ENCODE measurements around the gene DHCR24.
A peak's percentile ranks its signal among the peaks of the same experiment; 100 is the strongest.

DHCR24 gene

DNA sequence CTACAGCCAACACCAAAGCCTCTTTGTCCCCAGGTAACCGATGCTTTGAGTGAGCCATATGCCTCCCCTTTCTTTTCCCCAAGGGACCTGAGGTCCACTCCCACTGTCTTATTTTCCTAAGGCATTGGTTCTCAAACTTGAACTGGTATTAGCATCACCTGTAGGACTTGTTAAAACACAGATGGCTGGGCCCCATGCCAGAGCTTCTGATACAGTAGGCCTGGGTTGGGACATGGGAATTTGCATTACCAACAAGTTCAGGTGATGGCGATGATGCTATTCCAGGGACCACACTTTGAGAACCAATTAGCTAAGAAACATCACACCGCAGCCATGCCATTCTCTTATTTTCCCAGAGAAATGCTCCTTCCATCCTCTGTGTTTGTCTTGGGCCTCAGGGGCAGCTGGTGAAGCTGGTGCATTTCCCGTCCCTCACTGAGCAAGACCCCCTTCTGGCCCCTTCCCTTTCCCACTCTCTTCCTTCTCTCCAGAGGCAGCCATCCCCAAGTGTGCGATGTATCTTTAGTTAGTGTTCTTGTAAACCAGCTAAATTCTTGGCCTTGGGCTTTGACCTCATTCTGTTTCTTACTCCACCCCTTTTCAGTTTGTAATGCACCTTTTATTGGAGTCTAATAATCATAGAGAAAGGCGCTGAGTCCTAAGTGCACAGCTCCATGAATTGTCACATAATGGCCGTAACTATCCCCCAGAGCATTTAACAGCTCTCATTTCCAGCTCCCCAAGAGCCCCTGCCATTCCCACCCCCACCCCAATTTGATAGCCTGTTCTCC lies 71.7 kb downstream of the DHCR24 start:
- no peak for DNase-seq

DNA sequence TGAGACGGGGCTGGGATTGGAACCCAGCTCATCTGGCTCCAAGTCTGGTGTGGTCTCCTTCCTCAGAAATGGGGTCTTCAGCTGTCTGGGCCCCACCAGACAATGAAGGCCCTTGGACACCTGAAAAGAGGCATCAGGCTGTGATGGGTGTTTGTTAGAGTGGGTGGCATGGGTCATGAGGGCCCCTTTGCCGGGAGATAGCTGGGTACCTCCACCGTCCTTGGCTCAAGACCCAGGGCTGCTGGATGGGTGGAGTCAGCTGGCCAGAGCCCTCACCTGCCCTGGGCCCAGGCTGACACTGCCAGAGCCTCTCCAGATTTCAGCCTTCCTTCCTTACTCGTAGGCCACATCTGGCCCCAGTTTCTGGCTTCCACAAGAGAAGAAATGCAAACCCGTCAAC lies 72.4 kb downstream of the DHCR24 start:
- no peak for DNase-seq

DNA sequence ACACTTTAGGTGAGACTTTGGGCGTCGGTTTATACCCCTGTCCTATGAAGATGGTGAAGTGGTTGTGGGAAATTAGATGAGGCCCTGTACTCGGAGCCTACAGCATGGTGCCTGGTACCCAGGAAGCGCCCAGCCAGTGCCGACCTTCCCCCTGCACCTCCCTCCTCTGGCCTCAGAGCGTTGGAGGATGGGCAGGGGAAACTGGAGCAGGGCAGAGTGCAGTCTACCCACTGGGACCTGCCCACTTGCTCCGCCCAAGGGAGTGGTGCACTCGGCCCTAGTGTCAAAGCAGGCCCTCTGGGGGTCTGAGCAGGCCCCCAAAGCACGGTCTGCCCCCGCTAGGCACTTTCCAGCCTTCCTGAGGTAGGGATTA lies 72.9 kb downstream of the DHCR24 start:
- no peak for DNase-seq

DNA sequence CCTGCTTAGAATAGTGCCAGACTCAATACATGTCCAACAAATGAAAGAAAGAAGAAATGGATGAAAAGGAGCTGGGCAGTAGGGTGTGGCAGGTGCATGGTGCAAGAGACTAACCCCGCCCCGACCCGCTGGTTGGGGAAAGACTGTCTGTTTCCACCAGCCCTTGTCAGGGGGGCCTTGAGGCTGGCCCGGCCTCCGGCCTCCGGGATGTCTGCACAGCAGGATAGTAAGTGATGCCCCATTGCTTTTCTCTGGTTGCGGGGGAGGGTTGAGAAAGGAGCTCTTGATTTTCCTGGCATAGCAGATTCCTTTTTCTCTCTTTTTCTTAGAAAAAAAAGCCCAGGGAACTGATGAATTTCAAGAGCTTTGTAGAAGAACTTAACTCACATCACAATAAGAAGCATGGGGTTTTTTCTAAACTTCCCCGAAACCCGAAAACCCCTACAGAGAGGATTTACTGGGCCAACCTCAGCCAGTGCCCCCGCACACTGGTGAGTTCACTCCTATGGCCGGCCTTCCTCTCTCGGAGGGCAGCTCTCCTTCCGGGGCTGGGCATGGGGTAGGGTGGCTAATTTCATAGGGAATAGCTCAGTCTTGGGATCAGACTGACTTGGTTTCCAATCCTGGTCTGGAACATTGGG lies 73.4 kb downstream of the DHCR24 start:
- DNase-seq = no peak

DNA sequence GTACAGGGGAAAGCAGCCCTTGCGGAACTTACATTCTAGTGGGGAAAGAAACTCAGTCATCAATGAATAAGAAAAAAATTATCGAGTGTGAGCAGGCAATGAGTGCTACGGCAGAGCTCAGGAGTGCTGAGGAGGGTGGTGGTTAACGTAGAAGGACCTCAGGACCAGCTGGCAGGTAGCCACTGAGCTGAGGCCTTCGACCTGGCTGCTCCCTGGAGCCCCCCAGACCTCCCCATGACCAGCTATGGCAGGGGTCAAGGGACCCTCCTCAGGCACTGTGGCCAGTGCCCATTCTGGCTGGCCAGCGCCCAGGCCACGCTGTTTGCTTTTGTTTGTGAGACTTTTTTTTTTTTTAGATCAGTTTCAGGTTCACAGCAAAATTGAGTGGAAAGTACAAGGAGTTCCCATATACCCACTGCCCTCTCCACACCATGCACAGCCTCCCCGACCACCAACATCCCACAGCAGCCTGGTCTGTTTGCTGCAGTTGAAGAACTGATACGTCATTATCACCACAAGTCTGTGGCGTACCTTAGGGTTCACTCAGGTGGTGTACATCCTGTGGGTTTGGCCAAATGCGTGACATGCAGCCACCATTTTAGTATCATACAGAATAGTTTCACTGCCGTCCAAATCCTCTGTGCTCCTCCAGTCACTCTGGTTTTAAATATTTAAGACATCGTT lies 74.1 kb downstream of the DHCR24 start:
- no peak for DNase-seq

DNA sequence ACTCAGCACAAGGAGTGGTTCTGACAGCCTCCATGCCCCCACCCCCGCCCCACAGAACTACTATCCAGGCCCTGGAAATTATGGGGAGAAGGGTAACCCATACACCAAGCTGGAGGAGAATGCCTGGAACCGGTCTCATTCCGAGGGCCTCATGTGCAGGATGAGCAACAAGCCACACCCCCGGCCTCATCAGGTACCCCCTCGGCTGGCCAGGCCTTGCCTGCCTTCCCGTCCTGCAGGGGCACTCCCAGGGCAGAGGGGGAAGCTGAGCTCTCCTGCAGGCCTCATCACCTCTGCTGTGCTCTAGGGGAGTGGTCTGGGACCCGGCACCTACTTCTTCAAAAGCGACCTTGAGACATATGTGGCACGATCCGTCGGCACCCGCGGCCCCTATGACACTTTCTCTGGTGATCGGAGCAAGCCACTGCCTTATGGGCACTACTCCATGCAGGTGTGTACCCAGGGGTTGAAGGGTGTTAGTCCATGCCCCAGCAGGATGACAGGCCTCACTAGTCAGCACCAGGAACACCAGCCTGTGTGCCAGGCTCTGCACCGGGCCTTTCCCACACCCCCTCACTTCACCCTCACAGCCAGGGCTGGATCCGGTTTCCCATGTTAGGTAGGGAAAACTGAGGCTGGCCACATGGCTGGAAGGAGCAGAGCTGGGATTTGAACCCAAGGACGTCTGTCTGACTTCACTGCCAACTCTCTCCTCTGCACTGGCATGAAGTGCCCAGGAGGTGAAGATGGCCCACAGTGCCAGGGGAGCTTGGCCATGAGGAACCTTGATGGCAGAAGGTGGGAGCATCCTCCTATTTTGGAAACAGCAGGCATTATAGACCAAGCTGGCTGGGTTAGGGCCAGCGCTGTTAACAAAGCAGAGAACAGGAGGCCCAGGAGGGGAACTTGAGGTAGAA lies 75.0 kb downstream of the DHCR24 start:
- no peak for DNase-seq

DNA sequence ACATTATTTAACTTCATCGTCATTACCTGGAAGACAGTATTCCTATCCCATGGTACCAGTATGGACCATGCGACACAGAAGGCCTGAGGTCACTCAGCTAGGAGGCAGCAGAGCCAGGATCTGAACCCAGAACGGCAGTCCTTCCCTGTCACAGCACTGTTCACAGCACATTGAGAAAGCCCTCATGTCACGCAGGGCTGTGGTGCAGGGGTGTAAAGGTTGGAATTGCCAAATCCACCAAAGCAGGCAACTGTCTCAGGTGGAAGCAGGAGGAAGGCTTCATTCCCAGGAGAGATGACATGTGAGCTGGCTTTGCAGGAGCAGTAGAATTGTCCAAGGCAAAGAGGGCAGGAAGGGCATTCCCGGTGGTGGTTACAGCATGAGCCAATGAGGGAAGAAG lies 75.9 kb downstream of the DHCR24 start:
- no peak for DNase-seq

DNA sequence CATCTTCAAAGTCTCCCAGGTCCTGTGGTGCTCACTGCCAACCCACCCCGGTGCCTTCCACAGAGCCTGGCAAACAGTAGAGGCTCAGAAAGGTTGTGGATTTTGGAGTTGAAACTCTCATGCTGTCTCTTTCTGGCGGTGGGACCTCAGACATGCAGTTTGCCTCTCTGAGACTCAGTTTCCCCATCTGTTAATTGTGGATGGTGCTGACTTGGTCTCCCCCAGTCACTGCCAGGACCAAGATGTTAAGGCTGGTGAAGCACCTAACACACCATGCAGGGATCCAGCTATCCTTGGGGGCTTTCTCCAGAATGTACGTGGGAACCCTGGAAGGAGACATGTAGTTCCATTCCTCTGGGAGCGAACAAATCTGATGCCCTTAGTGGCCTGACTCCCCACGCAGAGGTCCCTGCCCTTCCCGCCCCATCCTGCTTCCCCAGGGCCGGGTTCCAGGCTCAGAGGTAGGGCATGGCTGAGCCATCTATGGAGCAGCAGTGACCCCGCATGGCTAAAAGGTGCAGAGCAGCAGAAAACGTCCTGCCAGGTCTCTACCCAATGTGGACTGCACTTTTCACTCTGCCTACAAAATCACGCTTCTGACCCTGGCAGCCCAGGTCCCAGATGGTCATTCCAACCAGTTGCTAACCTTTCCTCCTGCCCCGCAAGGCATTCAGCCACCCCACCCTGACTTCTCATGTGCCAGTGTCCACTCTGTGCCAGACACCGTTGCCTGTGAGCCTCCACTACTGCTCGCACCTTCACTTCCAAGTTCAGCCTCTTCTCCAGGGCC lies 76.6 kb downstream of the DHCR24 start:
- peak; percentile 67 for DNase-seq

DNA sequence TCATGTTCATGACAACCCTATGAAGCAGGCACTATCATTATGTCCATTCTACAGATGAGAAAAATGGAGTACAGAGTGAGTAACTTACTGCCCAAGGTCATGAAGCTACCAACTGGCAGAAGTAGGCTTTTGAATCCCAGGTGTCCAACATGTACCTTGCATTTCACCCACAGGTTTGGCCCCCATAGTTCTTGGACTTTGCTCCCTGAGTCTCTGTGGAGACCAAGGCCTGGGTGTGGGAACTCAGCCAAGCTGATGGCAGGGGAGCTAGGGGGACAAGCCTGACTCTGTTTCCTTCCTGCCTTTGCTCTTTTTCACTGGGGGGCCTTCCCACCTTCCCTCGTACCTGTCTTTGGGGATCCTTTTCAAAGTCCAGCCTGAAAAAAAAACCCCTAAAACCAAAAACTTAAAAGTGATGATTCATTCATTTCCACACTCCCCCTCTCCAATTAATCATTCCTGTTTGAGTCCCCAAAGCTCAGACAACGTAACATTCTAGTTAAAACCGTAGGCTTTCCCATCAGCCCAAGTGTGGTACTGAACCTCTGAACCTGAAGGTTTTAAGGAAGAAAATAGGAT lies 77.4 kb downstream of the DHCR24 start:
- no peak for DNase-seq

DNA sequence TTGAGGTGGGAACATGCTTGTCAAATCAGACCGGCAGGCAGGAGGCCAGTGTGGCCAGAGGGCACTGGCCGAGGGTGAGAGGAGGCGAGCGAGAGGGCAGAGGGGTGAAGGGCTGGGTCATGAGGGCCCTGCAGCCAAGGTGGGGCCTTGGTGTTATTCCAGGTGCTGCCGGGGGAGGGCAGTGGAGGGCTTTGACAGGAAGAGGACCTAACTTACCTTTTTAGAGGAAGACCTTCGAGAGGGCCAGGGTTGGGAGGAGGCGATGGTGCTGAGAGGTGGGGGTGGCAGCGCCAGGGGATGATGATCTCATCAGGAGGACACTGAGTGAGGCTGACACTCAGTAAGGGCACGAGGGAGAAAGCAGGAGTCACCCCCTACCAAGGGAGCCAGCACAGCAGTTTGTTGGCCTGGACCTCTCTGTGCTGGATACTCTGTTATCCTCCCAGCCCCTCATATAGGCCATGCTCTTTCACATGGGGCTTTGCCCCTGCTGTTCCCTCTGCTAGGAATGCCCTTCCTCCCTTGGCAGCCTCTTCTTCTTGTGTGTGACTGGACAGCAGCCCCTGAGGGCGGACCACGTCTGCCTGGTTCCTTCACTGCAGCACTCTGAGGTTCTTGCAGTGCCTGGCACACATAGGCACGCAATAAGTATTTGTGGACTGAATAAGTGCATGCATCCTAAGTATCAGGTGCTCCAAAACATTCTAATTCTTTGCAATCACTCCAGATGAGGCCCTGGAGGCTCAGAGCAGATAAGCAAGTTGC lies 78.4 kb downstream of the DHCR24 start:
- no peak for DNase-seq

DNA sequence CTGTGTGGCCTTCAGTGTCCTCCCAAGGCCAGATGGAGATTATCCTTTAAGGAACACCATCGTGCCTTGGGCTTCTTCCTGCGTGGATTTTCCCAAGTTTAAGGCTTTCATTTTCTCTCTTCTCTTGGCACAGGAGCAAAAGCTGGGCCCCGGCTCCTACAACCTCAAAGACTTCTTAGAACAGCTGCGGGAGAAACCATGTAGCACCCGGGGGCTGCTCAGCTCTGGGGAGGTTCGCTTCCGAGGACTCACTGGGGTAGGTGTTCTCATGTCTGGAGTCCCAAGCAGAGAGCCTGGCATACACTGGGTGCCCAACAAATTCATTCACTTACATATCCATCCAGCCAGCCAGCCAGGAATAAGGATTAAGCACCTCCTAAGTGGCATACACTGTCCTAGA lies 79.2 kb downstream of the DHCR24 start:
- DNase-seq = no peak

DNA sequence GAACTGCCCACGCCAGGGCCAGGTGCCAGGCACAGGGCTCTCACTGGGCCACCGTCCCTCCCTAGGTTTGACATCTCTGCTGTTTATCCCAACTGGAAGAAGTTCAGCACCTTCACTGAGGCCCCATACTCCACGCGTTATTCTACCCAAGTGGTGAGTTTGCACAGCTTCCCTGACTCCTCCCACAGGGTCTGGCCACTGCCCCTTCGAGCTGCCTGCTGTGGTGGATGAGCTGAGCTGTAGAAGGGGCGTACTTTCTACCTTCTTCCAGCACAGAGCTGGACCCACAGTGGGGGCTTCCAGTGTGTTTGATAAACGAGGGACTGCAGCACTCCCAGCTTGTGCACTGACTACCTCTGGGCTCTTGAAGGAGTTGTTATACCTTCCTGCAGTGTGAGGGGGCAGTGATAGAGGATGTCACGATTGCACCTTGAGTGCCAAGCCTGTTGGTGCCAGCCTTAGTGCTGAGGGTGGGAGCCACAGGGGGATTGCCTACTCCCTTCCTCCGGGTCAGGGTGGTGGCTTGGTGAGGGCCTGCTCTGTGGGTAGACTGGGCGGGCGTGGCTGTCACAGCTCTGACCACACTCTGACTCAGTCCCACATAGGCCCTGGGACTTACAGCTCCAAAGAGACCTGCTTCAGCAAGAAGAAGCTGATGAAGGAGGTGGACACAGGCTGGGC lies 79.9 kb downstream of the DHCR24 start:
- no peak for DNase-seq

DNA sequence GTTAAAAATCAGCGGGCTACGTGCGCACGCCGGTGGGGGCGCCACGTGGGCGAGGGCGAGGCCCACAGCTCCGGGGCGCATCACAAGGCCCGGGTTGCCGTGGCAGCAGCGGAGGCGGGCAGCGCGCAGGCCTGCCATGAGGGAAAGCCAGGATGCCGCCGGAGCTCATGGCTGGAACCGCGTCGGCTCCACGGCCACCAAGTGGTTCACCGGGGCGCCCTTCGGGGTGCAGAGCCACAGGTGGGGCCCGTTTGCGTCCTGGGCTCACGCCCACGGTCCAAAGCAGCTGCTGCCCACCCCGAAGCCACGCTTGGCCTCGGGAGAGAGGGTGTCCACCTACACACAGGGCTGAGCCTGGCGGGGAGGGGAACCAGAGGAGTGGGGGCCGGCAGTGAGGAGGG lies 81.0 kb downstream of the DHCR24 start:
- no peak for DNase-seq

DNA sequence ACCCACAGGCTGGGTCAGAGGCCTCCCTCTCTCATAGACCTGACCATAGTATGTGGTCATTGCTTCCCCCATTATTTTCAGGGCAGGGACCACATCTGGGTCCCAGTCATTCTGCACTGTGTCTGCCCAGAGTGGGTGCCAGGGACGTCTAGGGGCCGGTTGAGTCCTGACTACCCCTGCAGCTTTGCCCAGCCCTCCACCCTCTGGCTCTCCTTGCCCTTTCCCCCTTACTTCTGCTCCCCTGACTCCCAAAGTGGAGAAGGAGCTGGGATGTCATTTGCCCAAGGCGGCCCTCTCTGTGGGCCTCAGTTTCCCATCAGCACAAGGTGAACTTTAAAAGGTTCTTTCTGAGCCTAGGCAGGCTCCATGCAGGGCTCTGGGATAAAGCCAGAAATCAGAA lies 81.5 kb downstream of the DHCR24 start:
- no peak for DNase-seq

DNA sequence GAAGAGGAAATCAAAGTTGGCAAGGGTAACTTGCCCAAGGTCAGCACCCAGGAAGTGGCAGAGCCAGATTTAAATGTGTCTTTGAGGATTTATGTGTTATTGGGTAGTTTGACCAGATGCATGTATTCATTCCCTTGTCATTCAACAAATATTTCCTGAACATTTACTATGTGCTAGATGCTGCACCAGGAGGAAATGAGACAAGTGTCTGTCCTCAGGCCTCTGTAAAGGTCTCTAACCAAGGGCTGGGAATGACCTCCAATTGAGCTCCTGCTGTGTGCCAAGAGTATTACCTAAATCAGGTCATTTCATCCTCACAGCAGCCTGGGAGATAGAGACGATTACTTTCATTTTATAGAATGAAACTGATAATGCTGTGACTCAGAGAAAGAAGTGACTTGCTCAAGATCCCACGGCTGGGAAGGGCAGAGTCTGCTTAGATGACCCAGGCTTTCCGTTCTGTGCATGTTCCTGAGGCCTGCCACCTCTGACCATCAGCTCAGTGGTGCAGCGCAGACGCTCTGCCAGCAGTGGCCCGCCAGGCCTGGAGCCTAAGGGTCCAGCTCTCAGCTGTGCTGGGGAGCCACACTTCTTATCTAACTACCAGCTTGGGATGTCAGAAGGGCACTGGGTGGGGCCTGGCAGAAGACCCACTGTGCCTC lies 82.4 kb downstream of the DHCR24 start:
- no peak for DNase-seq

DNA sequence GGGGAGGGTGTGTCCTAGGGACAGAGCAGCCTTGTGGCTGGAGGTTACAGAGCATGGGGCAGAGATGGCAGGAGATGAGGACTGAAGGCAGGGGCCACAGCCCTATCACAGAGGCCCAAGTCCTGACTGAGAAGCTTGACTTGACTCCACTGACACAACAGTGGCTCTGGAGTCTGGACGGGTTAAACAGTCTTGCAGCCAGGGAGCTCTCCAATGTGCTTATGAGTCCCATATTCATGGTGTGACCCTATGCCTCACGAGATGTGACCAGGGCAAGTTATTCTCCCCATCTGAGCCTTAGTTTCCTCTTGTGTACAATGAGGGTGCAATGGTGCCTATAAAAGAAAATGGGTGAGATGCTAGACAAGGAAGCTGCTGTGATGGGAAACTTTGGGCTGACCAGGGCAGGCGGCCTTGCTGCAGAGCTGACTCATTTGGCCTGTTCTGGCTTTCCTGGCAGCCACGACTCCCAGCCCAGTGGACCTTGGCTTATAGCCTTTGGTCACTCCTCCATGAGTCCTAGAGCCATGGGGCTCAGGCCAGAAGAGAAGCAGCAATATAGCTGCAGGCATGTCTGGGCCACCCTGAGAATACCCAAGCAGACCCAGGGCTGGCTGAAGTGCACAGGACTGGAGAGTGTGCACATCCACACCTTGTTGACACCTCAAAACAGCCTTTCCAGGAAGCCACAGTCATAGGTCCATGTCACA lies 83.1 kb downstream of the DHCR24 start:
- DNase-seq = no peak

DNA sequence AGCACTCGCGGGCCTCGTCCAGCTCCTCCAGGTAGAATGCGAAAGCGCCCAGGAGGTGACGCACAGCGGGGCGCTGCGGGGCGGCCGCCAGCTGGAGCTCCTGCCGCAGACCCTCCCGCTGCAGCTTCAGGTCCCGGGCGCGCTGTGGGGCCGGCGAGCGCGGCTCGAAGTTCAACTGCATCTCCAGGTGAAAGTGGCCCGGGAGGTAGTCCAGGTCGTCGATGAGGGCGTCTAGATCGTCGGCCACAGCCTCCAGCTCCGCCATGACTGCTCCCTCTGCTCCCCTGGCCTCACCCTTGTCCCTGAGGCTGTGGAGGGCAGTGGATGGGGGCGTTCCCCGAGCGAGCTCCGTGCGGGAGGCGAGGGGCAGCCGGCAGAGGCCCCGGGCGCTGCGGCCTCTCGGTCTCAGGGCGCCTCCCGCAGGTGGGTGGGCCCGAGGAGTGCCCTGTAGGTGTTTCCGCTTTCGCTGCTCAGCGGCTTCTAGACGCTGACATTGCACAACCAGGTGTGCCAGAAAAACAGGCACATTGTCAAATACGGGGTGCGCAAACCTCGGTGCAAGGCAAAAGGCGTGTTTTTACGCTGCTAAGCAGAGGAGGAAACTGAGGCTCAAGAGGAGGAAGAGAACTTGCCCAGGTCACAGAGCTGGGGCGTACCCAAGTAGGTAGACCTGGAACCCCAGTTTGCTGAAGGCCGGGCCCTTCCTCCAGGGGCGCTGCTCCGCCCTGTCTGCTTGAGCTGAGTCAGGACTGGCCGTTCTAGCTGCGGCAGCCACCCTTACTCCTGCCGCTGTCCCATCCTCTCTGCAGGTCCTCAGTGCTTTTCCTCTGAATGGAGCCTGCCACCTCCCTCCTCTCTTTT lies 85.9 kb downstream of the DHCR24 start, which contains the start of gene TTC22:
Gene TTC22, minus strand, starts transcription at position 425 of the 861 bp plus-strand sequence. Its CDS starts 160 bp downstream, at position 265.
- DNase-seq = peak; percentile 81

All from right kidney (tissue), 1 donor.